A549 (cell line): ENCODE data around the gene TTC28. TPM values are rescaled to one million over a fixed set of nuclear protein-coding genes. Genes with fewer than 3 reads are reported as not detected.

Experiments used
- ATAC-seq, 2 experiments: fragments of 200-7000 bp in 1 of 2; fragments of >200 bp in 1 of 2; cut with Nextera tagmentation in 1 of 2; cut with Tn5 transposase in 1 of 2; 3 replicates each; pipeline versions ENCODE4 v1.8.0 to v1.9.1; 2018 to 2020; ENCODE audit warnings: mild to moderate bottlenecking in 1 of 2, moderate library complexity in 1 of 2
- CTCF ChIA-PET: fragments of 300-600 bp; sonication (Branson Sonifier 250); formaldehyde crosslinking; extraction: SDS; loops from one replicate; lab custom pipeline; 2021; ENCODE audit warnings: antibody characterized with exemption, inconsistent platforms; lab: Yijun Ruan, JAX
- POLR2A ChIA-PET: fragments of 350-600 bp; formaldehyde crosslinking; extraction: SDS; loops from one replicate; lab custom pipeline; 2021; ENCODE audit warnings: antibody characterized with exemption, inconsistent platforms; lab: Yijun Ruan, JAX
- DNase-seq, 2 experiments: peaks; one replicate each; pipeline versions ENCODE4 v3.0.0 to v3.0.0-alpha.2; 2011 to 2016; ENCODE audit warnings: low read depth in 1 of 2, low spot score in 1 of 2
- FAIRE-seq: peaks from 2 replicates; lab custom pipeline; 2011; peaks lifted over from hg19 to GRCh38; lab: Jason Lieb, UNC
- H3K27ac ChIP-seq, 2 experiments: fragments of >200 bp; sonication (Bioruptor Twin); formaldehyde crosslinking; 3 replicates each; pipeline ENCODE4 v1.5.1; 2016 to 2017
- H3K4me1 ChIP-seq: fragments of >200 bp; sonication (Bioruptor Twin); formaldehyde crosslinking; 3 replicates; pipeline ENCODE4 v1.6.1; 2016
- H3K4me2 ChIP-seq: fragments of >200 bp; sonication (Bioruptor Twin); formaldehyde crosslinking; 3 replicates; pipeline ENCODE4 v1.6.1; 2016
- H3K4me3 ChIP-seq: fragments of >200 bp; sonication (Bioruptor Twin); formaldehyde crosslinking; 3 replicates; pipeline ENCODE4 v1.5.1; 2016
- H3K9me3 ChIP-seq: fragments of >200 bp; sonication (Bioruptor Twin); formaldehyde crosslinking; 3 replicates; pipeline ENCODE4 v1.6.1; 2016
- EHF ChIP-seq: fragments of 250-450 bp; sonication (Bioruptor Pico); IDR thresholded peaks from 2 replicates; pipeline ENCODE4 v1.5.0; 2020; ENCODE audit warnings: mild to moderate bottlenecking
- EHMT2 ChIP-seq: fragments of 200-600 bp; sonication (generic); IDR thresholded peaks from 2 replicates; pipeline ENCODE4 v1.6.1; 2016; ENCODE audit warnings: antibody characterized with exemption, low read depth, mild to moderate bottlenecking, moderate library complexity
- FOSB ChIP-seq: fragments of 250-450 bp; sonication (Bioruptor Pico); IDR thresholded peaks from 2 replicates; pipeline ENCODE4 v1.5.0; 2020; ENCODE audit warnings: mild to moderate bottlenecking, moderate library complexity
- FOSL2 ChIP-seq, 2 experiments: fragments of 450-650 bp in 1 of 2; fragments of >200 bp in 1 of 2; sonication (Bioruptor Twin) in 1 of 2; formaldehyde crosslinking; IDR thresholded peaks; 2 replicates each; pipeline versions ENCODE4 v1.5.0 to v1.6.1; 2016 to 2020; ENCODE audit warnings: mild to moderate bottlenecking in 1 of 2, moderate library complexity in 1 of 2
- HEYL ChIP-seq: fragments of 250-450 bp; sonication (Bioruptor Pico); IDR thresholded peaks from 2 replicates; pipeline ENCODE4 v1.8.0; 2021; ENCODE audit warnings: mild to moderate bottlenecking, moderate library complexity
- HOXB13 ChIP-seq: fragments of 250-450 bp; sonication (Bioruptor Pico); IDR thresholded peaks from 2 replicates; pipeline ENCODE4 v1.5.0; 2020; ENCODE audit warnings: low read depth, mild to moderate bottlenecking, moderate library complexity
- JUNB ChIP-seq: fragments of >200 bp; sonication (Bioruptor Twin); formaldehyde crosslinking; IDR thresholded peaks from 2 replicates; pipeline ENCODE4 v1.6.1; 2016
- KDM5A ChIP-seq: fragments of 200-600 bp; sonication (generic); IDR thresholded peaks from 2 replicates; pipeline ENCODE4 v1.6.1; 2016; ENCODE audit warnings: antibody characterized with exemption, mild to moderate bottlenecking
- MAZ ChIP-seq: fragments of 150-350 bp; IDR thresholded peaks from 2 replicates; pipeline ENCODE4 v1.6.1; 2014; ENCODE audit warnings: antibody characterized with exemption, low read depth, low read length, borderline replicate concordance
- NPAS2 ChIP-seq: fragments of 250-450 bp; sonication (Bioruptor Pico); IDR thresholded peaks from 2 replicates; pipeline ENCODE4 v1.8.0; 2022; ENCODE audit warnings: mild to moderate bottlenecking, moderate library complexity, borderline replicate concordance
- NR3C1 ChIP-seq: fragments of >200 bp; sonication (Bioruptor Twin); formaldehyde crosslinking; IDR thresholded peaks from 3 replicates; pipeline ENCODE4 v1.6.1; 2017
- PHF8 ChIP-seq: fragments of 200-600 bp; sonication (generic); IDR thresholded peaks from 2 replicates; pipeline ENCODE4 v1.6.1; 2016; ENCODE audit warnings: low read depth, mild to moderate bottlenecking, antibody characterized with exemption, moderate library complexity, borderline replicate concordance
- POLR2A ChIP-seq: IDR thresholded peaks from 2 replicates; pipeline ENCODE4 v1.6.1; 2012; ENCODE audit warnings: mild to moderate bottlenecking, low read length
- POLR2AphosphoS2 ChIP-seq: conservative IDR thresholded peaks from 2 replicates; pipeline ENCODE4 v1.6.1; 2012; ENCODE audit warnings: low read length, improper control_type of control experiment, inconsistent platforms
- RCOR1 ChIP-seq: fragments of 150-350 bp; IDR thresholded peaks from 2 replicates; pipeline ENCODE4 v1.6.1; 2014; ENCODE audit warnings: antibody characterized with exemption, low read length, low read depth
- RFX5 ChIP-seq: fragments of 450-650 bp; IDR thresholded peaks from 2 replicates; pipeline ENCODE4 v1.7.1; 2014; ENCODE audit warnings: antibody characterized with exemption, mild to moderate bottlenecking, moderate library complexity
- RNF2 ChIP-seq: fragments of 200-600 bp; sonication (generic); IDR thresholded peaks from 2 replicates; pipeline ENCODE4 v1.6.1; 2016; ENCODE audit warnings: low read depth, mild to moderate bottlenecking, antibody characterized with exemption, moderate library complexity, borderline replicate concordance
- SMC3 ChIP-seq: fragments of >200 bp; sonication (Bioruptor Twin); formaldehyde crosslinking; IDR thresholded peaks from 3 replicates; pipeline ENCODE4 v1.6.1; 2018; ENCODE audit warnings: inconsistent platforms
- TP53 ChIP-seq: fragments of 250-450 bp; sonication (Bioruptor Pico); IDR thresholded peaks from 2 replicates; pipeline ENCODE4 v1.5.0; 2021; ENCODE audit warnings: mild to moderate bottlenecking, moderate library complexity
- ZC3H11A ChIP-seq: fragments of 450-650 bp; IDR thresholded peaks from 2 replicates; pipeline ENCODE4 v1.6.1; 2014; ENCODE audit warnings: antibody characterized with exemption, mild to moderate bottlenecking
- WGBS: methylation state at CpG from one replicate; pipeline ENCODE4 v1.1.6; 2017; ENCODE audit errors: missing lambda C conversion rate; 5-methylcytosine and 5-hydroxymethylcytosine counted together
- polyA plus RNA-seq, 4 experiments: library from polyadenylated mRNA; depleted of rRNA in 3 of 4; stranded (reverse); fragments of >200 nt; fragmentation: RNase III in 1 of 4; extraction: RNeasy Plus Mini Kit Qiagen cat#74134 plus additional on column Dnase treatment in 1 of 4; gene quantifications; 2 replicates in 3 of 4; 3 replicates in 1 of 4; pipeline ENCODE4 v1.2.3, GENCODE V29; 2011 to 2017
- TF ChIP-seq, protein P1 (sequence below): fragments of 250-450 bp; sonication (Bioruptor Pico); IDR thresholded peaks from 2 replicates; pipeline ENCODE4 v1.5.0; 2020; ENCODE audit warnings: low read depth, mild to moderate bottlenecking, moderate library complexity
- TF ChIP-seq, protein P2 (sequence below): fragments of >200 bp; sonication (Bioruptor Twin); formaldehyde crosslinking; IDR thresholded peaks from 2 replicates; pipeline ENCODE4 v1.6.1; 2016
- TF ChIP-seq, protein P3 (sequence below): IDR thresholded peaks from 2 replicates; pipeline ENCODE4 v1.6.1; 2012
- TF ChIP-seq, protein P4 (sequence below): fragments of >200 bp; sonication (Bioruptor Twin); formaldehyde crosslinking; IDR thresholded peaks from 3 replicates; pipeline ENCODE4 v1.6.1; 2016
- TF ChIP-seq, protein P5 (sequence below): fragments of 450-650 bp; IDR thresholded peaks from 2 replicates; pipeline ENCODE4 v1.6.1; 2014; ENCODE audit warnings: antibody characterized with exemption

Gene TTC28
- polyA plus RNA-seq, 2 of the 4 experiments (the other 2 are of a cell fraction): 2.6 to 3.8 TPM

DNA sequence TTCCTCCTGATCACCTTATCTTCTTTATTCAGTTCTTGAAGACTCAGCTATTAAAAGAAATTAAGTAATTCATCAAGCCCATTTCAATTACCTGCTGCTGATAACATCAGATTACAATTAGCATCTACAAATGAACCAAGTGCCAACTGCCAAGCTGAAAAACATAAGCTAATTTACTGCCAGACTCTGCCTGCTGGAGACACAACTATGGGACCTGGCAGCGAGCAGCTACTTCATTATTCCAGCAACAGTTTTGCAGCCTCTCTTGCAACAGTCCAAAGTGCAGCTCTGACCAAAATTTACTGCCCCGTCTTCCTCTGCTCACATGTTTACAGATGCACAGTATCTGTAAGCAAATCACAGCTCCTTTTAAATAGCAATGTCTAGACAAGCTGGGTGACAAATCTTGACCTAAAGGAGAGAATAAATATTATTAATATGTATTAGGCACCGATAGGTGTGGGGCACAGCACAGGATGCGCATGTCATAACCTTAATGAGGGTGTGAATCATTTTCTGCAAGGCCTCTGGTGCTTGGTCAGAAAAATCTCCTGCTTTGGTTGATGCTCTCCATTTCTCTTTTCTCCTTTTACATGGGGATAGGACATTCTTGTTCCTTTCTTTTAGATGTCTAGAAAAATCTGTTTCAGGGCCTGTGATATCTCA, 528.4 kb downstream of the TTC28 start:
- no peak overlapping the region for H3K4me3 ChIP-seq
- H3K9me3 ChIP-seq: no peaks in the 10 kb centered on the region
- WGBS: 68% methylated on average over 4 of the region's 4 CpGs
- CTCF ChIA-PET: interaction anchor here (1.0 kb wide), 1 partner anchor 39 kb away, joined by 4 read pairs; no protein-coding TSS in a partner anchor
- peaks cover 3% of the 10 kb centered on the region; the same call in 1 of the 3 replicates for H3K4me1 ChIP-seq
- DNase-seq (no peak), ATAC-seq (no peak), FAIRE-seq (no peak)
- H3K27ac ChIP-seq: no peak overlapping the region
- POLR2A ChIA-PET: no interaction called here
- H3K4me2 ChIP-seq: no peak overlapping the region
- TF ChIP-seq NR3C1 (no peak), EHMT2 (no peak), POLR2A (no peak), NPAS2 (CRISPR knock-in tag) (no peak), RNF2 (no peak), KDM5A (no peak), PHF8 (no peak), TP53 (CRISPR knock-in tag) (no peak), EHF (CRISPR knock-in tag) (no peak), MAZ (no peak), FOSL2 (IDR thresholded peaks at IDR 0.05) (no peak), FOSL2 (CRISPR knock-in tag; IDR thresholded peaks at IDR 0.05) (no peak), FOSB (CRISPR knock-in tag) (no peak)
- TF ChIP-seq, protein P1, sequence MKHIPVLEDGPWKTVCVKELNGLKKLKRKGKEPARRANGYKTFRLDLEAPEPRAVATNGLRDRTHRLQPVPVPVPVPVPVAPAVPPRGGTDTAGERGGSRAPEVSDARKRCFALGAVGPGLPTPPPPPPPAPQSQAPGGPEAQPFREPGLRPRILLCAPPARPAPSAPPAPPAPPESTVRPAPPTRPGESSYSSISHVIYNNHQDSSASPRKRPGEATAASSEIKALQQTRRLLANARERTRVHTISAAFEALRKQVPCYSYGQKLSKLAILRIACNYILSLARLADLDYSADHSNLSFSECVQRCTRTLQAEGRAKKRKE (CRISPR knock-in tag): no peak
- TF ChIP-seq, protein P2, sequence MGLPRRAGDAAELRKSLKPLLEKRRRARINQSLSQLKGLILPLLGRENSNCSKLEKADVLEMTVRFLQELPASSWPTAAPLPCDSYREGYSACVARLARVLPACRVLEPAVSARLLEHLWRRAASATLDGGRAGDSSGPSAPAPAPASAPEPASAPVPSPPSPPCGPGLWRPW: no peak
- TF ChIP-seq, protein P3, sequence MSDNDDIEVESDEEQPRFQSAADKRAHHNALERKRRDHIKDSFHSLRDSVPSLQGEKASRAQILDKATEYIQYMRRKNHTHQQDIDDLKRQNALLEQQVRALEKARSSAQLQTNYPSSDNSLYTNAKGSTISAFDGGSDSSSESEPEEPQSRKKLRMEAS: no peak
- TF ChIP-seq, protein P4, sequence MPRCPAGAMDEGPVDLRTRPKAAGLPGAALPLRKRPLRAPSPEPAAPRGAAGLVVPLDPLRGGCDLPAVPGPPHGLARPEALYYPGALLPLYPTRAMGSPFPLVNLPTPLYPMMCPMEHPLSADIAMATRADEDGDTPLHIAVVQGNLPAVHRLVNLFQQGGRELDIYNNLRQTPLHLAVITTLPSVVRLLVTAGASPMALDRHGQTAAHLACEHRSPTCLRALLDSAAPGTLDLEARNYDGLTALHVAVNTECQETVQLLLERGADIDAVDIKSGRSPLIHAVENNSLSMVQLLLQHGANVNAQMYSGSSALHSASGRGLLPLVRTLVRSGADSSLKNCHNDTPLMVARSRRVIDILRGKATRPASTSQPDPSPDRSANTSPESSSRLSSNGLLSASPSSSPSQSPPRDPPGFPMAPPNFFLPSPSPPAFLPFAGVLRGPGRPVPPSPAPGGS: no peak

DNA sequence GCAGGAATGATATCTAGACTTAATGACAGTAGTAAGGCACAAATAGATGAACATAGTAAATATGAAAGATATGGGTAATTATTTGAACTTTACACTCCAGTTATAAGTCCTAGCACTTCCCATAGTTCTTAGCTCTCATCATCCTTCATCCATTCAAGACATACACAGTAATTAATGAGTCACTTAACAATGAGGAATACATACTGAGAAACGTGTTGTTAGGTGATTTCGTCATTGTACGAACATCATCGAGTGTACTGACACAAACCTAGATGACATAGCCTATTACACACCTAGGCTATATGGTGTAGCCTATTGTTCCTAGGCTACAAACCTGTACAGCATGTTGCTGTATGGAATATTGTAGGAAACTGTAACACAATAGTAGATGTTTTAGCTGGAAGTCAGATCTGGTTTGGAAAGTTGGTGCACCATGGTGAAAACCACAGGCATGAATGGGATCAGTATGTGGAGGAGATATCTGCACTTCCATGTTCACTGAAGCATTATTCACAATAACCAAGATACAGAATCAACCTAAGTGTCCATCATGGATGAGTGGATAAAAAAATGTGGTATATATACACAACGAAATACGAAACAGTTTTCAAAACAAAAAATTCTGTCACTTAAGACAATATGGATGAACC, 530.7 kb downstream of the TTC28 start:
- TF ChIP-seq JUNB (no peak), ZC3H11A (no peak), EHMT2 (no peak), FOSL2 (IDR thresholded peaks at IDR 0.05) (no peak), FOSL2 (CRISPR knock-in tag; IDR thresholded peaks at IDR 0.05) (no peak), RCOR1 (no peak), HEYL (no peak)
- no peak for DNase-seq
- 78% methylated on average over 6 of the region's 6 CpGs for WGBS
- Histone ChIP-seq H3K4me2 (no peak overlapping the region), H3K27ac (no peak overlapping the region), H3K4me1 (peaks cover 3% of the 10 kb centered on the region; the same call in 1 of the 3 replicates), H3K4me3 (no peak overlapping the region), H3K9me3 (no peaks in the 10 kb centered on the region)
- FAIRE-seq: no peak
- ATAC-seq: no peak
- ChIA-PET CTCF (interaction anchor here (1.4 kb wide), 1 partner anchor 12 kb away, joined by 3 read pairs; no protein-coding TSS in a partner anchor), POLR2A (no interaction called here)

DNA sequence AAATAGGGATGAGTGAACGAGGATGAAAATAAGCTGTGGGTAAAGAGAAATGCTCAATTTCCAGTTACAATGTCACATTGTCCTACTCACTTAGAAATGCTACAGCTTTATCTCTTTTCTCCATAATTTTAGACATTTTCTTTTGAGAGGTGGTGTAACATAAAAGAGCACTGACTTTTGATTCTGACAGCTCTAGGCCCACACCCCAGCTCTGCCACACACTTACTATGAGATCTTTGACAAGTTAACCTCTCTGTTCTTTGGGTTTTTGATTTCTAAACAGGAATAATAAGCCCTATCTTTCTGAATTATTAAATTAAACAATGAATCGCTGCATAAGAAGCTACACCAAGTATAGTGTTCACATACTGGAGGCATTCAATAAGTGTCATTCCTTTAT, 532.2 kb downstream of the TTC28 start:
- CTCF ChIA-PET: interaction anchor here (1.4 kb wide), 1 partner anchor 11 kb away, joined by 3 read pairs; no protein-coding TSS in a partner anchor
- no peak for DNase-seq
- no peak for ATAC-seq
- Histone ChIP-seq H3K27ac (no peak overlapping the region), H3K4me3 (no peak overlapping the region), H3K9me3 (no peaks in the 10 kb centered on the region), H3K4me2 (no peak overlapping the region), H3K4me1 (peaks cover 8% of the 10 kb centered on the region; the same call in 1 of the 3 replicates)
- no peak for FAIRE-seq
- 78% methylated on average over 2 of the region's 2 CpGs for WGBS
- POLR2A ChIA-PET: no interaction called here
- no peak for TF ChIP-seq HOXB13 (CRISPR knock-in tag)
- TF ChIP-seq JUNB: no peak
- TF ChIP-seq, protein P4: no peak
- TF ChIP-seq POLR2AphosphoS2: no peak
- TF ChIP-seq RCOR1: no peak
- TF ChIP-seq, protein P3: no peak
- TF ChIP-seq RFX5: no peak
- no peak for TF ChIP-seq NR3C1
- TF ChIP-seq SMC3: no peak
- TF ChIP-seq, protein P5, sequence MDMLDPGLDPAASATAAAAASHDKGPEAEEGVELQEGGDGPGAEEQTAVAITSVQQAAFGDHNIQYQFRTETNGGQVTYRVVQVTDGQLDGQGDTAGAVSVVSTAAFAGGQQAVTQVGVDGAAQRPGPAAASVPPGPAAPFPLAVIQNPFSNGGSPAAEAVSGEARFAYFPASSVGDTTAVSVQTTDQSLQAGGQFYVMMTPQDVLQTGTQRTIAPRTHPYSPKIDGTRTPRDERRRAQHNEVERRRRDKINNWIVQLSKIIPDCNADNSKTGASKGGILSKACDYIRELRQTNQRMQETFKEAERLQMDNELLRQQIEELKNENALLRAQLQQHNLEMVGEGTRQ: no peak
